Measurements from ENCODE around the gene TRIM7. TPM values are rescaled to one million over a fixed set of nuclear protein-coding genes. Genes with fewer than 3 reads are reported as not detected.

Gene TRIM7
- total and polyA plus RNA-seq, 9 of the 15 experiments (the other 6 are each of a cell fraction or from before 2014, with no cell fraction given) = 2.6 to 14.9 (median 8.9) TPM

GRCh38 chr5:181173420-181174342 lies 31.3 kb downstream of the TRIM7 start (continued):
- TF ChIP-seq ZFP91 (CRISPR knock-in tag; IDR thresholded peaks at IDR 0.05) (no peak), ZC3H11A (IDR thresholded peaks at IDR 0.05; ENCODE audit: low read depth, low read length) (no peak), HDAC3 (IDR thresholded peaks at IDR 0.05; ENCODE audit: borderline replicate concordance, partially characterized antibody) (peak; percentile 44), ZNF445 (CRISPR knock-in tag; IDR thresholded peaks at IDR 0.05; ENCODE audit: low read depth) (no peak), GATAD2A (IDR thresholded peaks at IDR 0.05) (no peak), ZNF583 (CRISPR knock-in tag; IDR thresholded peaks at IDR 0.05) (no peak), NCOA4 (IDR thresholded peaks at IDR 0.05; ENCODE audit: partially characterized antibody) (no peak), ZNF140 (CRISPR knock-in tag; IDR thresholded peaks at IDR 0.05) (no peak), STAT5B (CRISPR knock-in tag; IDR thresholded peaks at IDR 0.05) (no peak), MTF1 (CRISPR knock-in tag; IDR thresholded peaks at IDR 0.05; ENCODE audit: borderline replicate concordance) (no peak), HMBOX1 (IDR thresholded peaks at IDR 0.05) (peak; percentile 78), ZNF764 (CRISPR knock-in tag; IDR thresholded peaks at IDR 0.05; ENCODE audit: low read depth) (no peak), SMAD2 (IDR thresholded peaks at IDR 0.05; ENCODE audit: low read depth, low read length) (no peak), ZNF277 (CRISPR knock-in tag; IDR thresholded peaks at IDR 0.05; ENCODE audit: borderline replicate concordance) (no peak), FOXJ2 (tag; IDR thresholded peaks at IDR 0.05) (no peak), NR1H2 (CRISPR knock-in tag; IDR thresholded peaks at IDR 0.05) (no peak), TRIM25 (IDR thresholded peaks at IDR 0.05; ENCODE audit: borderline replicate concordance) (no peak), NKRF (IDR thresholded peaks at IDR 0.05; ENCODE audit: borderline replicate concordance) (no peak), NCOR1 (IDR thresholded peaks at IDR 0.05) (no peak), BHLHE40 (IDR thresholded peaks at IDR 0.05; ENCODE audit: low read length) (peak; percentile 39), KLF6 (CRISPR knock-in tag; IDR thresholded peaks at IDR 0.05; ENCODE audit: borderline replicate concordance) (no peak)
